ENCODE results near the gene TET3.
"Not testable (repeated sequence)": the region's sequence is repeated elsewhere in the genome, so short reads cannot be mapped to it uniquely, and the experiment has no call there.

The TET3 gene

GRCh38 chr2:73984203-73984921 is at the start of gene TET3:
TET3 (plus strand) TSS chr2:73984910; CDS start chr2:73986404, 1,494 bp downstream.
- DNase-seq (ENCODE audit: low read depth in 2 of 2), result peak in 1 of 2 donors; percentile 65

- no peak for DNase-seq (ENCODE audit: low read depth in 2 of 2)
Measured at GRCh38 chr2:73935641-73936040, 49.1 kb upstream of the TET3 start.

- no peak for DNase-seq (ENCODE audit: low read depth in 2 of 2)
Measured at GRCh38 chr2:73937103-73937885, 47.4 kb upstream of the TET3 start.

- DNase-seq (ENCODE audit: low read depth in 2 of 2), result no peak
Measured at GRCh38 chr2:73937899-73938298, 46.8 kb upstream of the TET3 start.

GRCh38 chr2:73938718-73939352 is 45.9 kb upstream of the TET3 start:
- peak in 1 of 2 donors; percentile 11 for DNase-seq (ENCODE audit: low read depth in 2 of 2)

- no peak for DNase-seq (ENCODE audit: low read depth in 2 of 2)
Measured at GRCh38 chr2:73939419-73939818, 45.3 kb upstream of the TET3 start.

GRCh38 chr2:73940066-73940465 is 44.6 kb upstream of the TET3 start:
- not testable (repeated sequence) for DNase-seq (ENCODE audit: low read depth in 2 of 2)

- no peak for DNase-seq (ENCODE audit: low read depth in 2 of 2)
Measured at GRCh38 chr2:73942664-73943063, 42.0 kb upstream of the TET3 start.

GRCh38 chr2:73944714-73945113 is 40.0 kb upstream of the TET3 start:
- no peak for DNase-seq (ENCODE audit: low read depth in 2 of 2)

- DNase-seq (ENCODE audit: low read depth in 2 of 2), result no peak
Measured at GRCh38 chr2:73946215-73946614, 38.5 kb upstream of the TET3 start.

- DNase-seq (ENCODE audit: low read depth in 2 of 2), result no peak
Measured at GRCh38 chr2:73946666-73947065, 38.0 kb upstream of the TET3 start.

GRCh38 chr2:73947412-73948018 is 37.2 kb upstream of the TET3 start:
- DNase-seq (ENCODE audit: low read depth in 2 of 2), result no peak

- no peak for DNase-seq (ENCODE audit: low read depth in 2 of 2)
Measured at GRCh38 chr2:73949802-73950201, 34.9 kb upstream of the TET3 start.

- DNase-seq (ENCODE audit: low read depth in 2 of 2), result no peak
Measured at GRCh38 chr2:73952499-73953446, 31.9 kb upstream of the TET3 start.

GRCh38 chr2:73956218-73956865 is 28.4 kb upstream of the TET3 start:
- DNase-seq (ENCODE audit: low read depth in 2 of 2), result no peak

- DNase-seq (ENCODE audit: low read depth in 2 of 2), result no peak
Measured at GRCh38 chr2:73961274-73961673, 23.4 kb upstream of the TET3 start.

- DNase-seq (ENCODE audit: low read depth in 2 of 2), result no peak
Measured at GRCh38 chr2:73961823-73962615, 22.7 kb upstream of the TET3 start.

GRCh38 chr2:73962798-73963197 is 21.9 kb upstream of the TET3 start:
- DNase-seq (ENCODE audit: low read depth in 2 of 2), result no peak

GRCh38 chr2:73963385-73964120 is 21.2 kb upstream of the TET3 start:
- DNase-seq (ENCODE audit: low read depth in 2 of 2), result no peak
